Adrenal gland (tissue), 5 donors: ENCODE results near the gene MOCS3.

Experiments
- POLR2A ChIP-seq, 2 donors: fragments of 450-650 bp; IDR thresholded peaks; one replicate each; pipeline ENCODE4 v1.6.1; 2017; ENCODE audit warnings: antibody characterized with exemption in 2 of 2, mild to moderate bottlenecking in 2 of 2, moderate library complexity in 1 of 2
- TF ChIP-seq, protein P1 (sequence below), 6 experiments: fragments of 450-650 bp in 4 of 6; fragments of 200-600 bp in 2 of 6; sonication (generic) in 1 of 6; IDR thresholded peaks; 1 replicate in 5 of 6; 2 replicates in 1 of 6; pipeline versions ENCODE4 v1.5.1 to v1.8.0; 2016 to 2021; ENCODE audit warnings: antibody characterized with exemption in 6 of 6, mild to moderate bottlenecking in 2 of 6, moderate library complexity in 1 of 6
- donor health status: DM: no; HTN: no; CAD: no.

DNA sequence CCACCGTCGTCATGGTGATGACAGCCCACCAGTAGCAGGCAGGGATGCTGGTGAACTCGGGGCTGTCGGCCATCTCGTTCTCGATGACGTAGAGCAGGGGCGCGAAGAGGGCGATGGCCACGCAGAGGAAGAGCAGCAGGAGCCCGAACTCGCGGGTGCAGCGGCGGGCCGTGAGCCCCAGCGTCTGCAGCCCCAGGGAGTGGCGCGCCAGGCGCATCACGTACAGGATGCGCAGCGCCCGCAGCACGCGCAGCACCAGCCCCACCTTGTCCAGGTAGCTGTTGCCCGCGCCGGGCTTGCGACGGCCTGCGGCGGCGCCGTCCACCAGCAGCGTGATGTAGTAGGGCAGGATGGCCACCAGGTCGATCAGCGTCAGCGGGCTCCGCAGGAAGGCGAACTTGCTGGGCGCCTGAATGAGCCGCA is 45.7 kb downstream of the MOCS3 start:
- TF ChIP-seq, protein P1, sequence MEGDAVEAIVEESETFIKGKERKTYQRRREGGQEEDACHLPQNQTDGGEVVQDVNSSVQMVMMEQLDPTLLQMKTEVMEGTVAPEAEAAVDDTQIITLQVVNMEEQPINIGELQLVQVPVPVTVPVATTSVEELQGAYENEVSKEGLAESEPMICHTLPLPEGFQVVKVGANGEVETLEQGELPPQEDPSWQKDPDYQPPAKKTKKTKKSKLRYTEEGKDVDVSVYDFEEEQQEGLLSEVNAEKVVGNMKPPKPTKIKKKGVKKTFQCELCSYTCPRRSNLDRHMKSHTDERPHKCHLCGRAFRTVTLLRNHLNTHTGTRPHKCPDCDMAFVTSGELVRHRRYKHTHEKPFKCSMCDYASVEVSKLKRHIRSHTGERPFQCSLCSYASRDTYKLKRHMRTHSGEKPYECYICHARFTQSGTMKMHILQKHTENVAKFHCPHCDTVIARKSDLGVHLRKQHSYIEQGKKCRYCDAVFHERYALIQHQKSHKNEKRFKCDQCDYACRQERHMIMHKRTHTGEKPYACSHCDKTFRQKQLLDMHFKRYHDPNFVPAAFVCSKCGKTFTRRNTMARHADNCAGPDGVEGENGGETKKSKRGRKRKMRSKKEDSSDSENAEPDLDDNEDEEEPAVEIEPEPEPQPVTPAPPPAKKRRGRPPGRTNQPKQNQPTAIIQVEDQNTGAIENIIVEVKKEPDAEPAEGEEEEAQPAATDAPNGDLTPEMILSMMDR (IDR thresholded peaks at IDR 0.05) = no peak
- TF ChIP-seq POLR2A (IDR thresholded peaks at IDR 0.05) = no peak
